K562 (cell line): ENCODE results near the gene CTSW. TPM values are rescaled to one million over a fixed set of nuclear protein-coding genes. Genes with fewer than 3 reads are reported as not detected.
A peak's percentile ranks its signal among the peaks of the same experiment; 100 is the strongest.

Experiments
- CAMTA2 ChIP-seq: fragments of 250-450 bp; sonication (Bioruptor Pico); conservative IDR thresholded peaks from 2 replicates; pipeline ENCODE4 v1.5.1; 2022
- MGA ChIP-seq: fragments of 450-650 bp; IDR thresholded peaks from 2 replicates; pipeline ENCODE4 v1.6.1; 2016; ENCODE audit warnings: mild to moderate bottlenecking, moderate library complexity
- SAP30 ChIP-seq: fragments of 200-600 bp; sonication (generic); IDR thresholded peaks from 2 replicates; pipeline ENCODE4 v1.6.1; 2012; ENCODE audit warnings: borderline replicate concordance, low read depth, mild to moderate bottlenecking, moderate library complexity, low read length, control low read depth, inconsistent platforms; ENCODE audit not compliant: insufficient read depth, poor library complexity, severe bottlenecking
- SMAD3 ChIP-seq: fragments of 450-650 bp; formaldehyde crosslinking; conservative IDR thresholded peaks from 2 replicates; pipeline ENCODE4 v1.4.0; 2020; ENCODE audit warnings: mild to moderate bottlenecking
- ZBTB40 ChIP-seq, 2 experiments: fragments of 450-650 bp in 1 of 2; sonication (generic) in 1 of 2; formaldehyde crosslinking in 1 of 2; IDR thresholded peaks; 2 replicates each; pipeline versions ENCODE4 v1.7.1 to v1.9.0; 2016 to 2022; ENCODE audit warnings: inconsistent platforms in 1 of 2, mild to moderate bottlenecking in 1 of 2, missing genetic modification reagents in 1 of 2
- ZNF146 ChIP-seq: IDR thresholded peaks from one replicate; pipeline ENCODE4 v1.6.1; 2018; ENCODE audit warnings: missing compliant biosample characterization; ENCODE audit not compliant: unreplicated experiment
- polyA plus RNA-seq, 8 experiments: library from polyadenylated mRNA; depleted of rRNA in 4 of 8; stranded (reverse) in 5 of 8; unstranded in 3 of 8; fragments of >200 nt; fragmentation: Nextera tagmentation in 2 of 8; fragmentation: Illumina TruSeq in 1 of 8; extraction: Ambion mirVana in 2 of 8; extraction: Trizol in 1 of 8; gene quantifications; 2 replicates each; pipeline versions ENCODE4 v1.2.1 to v1.2.3, GENCODE V29; 2011 to 2014; ENCODE audit warnings: inconsistent platforms in 1 of 8, missing spikeins in 1 of 8
- total RNA-seq, 7 experiments: library from RNA; depleted of rRNA in 6 of 7; stranded (reverse); fragments of >200 nt in 6 of 7; fragmentation: Illumina TruSeq in 2 of 7; extraction: Trizol in 2 of 7; gene quantifications; 2 replicates each; pipeline versions ENCODE4 v1.2.1 to v1.2.3, GENCODE V29; 2011 to 2021; ENCODE audit warnings: low replicate concordance in 1 of 7

Gene CTSW
- total and polyA plus RNA-seq, 9 of the 15 experiments (the other 6 are each of a cell fraction or from before 2014, with no cell fraction given), result 0.04 TPM; not detected in 8

GRCh38 chr11:65859812-65860277, 19.8 kb upstream of the CTSW start (continued):
- TF ChIP-seq ZBTB40 (IDR thresholded peaks at IDR 0.05), result peak; percentile 56; the same call in 1 of the 2 replicates
- TF ChIP-seq ZBTB40 (CRISPR knock-in tag; IDR thresholded peaks at IDR 0.05), result no peak
- TF ChIP-seq SAP30, result peak; percentile 64
- TF ChIP-seq CAMTA2, result no peak
- TF ChIP-seq ZNF146 (CRISPR knock-in tag), result no peak
- no peak for TF ChIP-seq SMAD3 (CRISPR knock-in tag)
- peak; percentile 56; the same call in 1 of the 2 replicates for TF ChIP-seq MGA
